Activated T-helper 1 cell treated with anti-CD3 and anti-CD28 coated beads, Interleukin-12 subunit alpha, Interleukin-12 subunit beta, Interleukin-2, Interleukin-4 antibody, amounts not matched to agents 30 ng/mL and 10 ng/mL and 1 ng/mL, durations not matched to agents 14 hours and 24 hours and 36 hours (primary cell): ENCODE results near the gene P2RY12. TPM values are rescaled to one million over a fixed set of nuclear protein-coding genes. Genes with fewer than 3 reads are reported as not detected.

Experiments used
- DNase-seq: peaks from one replicate; pipeline ENCODE4 v3.0.0; 2021; ENCODE audit warnings: low spot score
- H3K27ac Mint-ChIP-seq: one replicate; pipeline ENCODE4 v1.8.0; 2021; ENCODE audit warnings: mild to moderate bottlenecking, mixed read lengths
- H3K27me3 Mint-ChIP-seq: one replicate; pipeline ENCODE4 v1.8.0; 2022; ENCODE audit warnings: mild to moderate bottlenecking, moderate library complexity, mixed read lengths; ENCODE audit not compliant: insufficient read depth
- H3K36me3 Mint-ChIP-seq: one replicate; pipeline ENCODE4 v1.8.0; 2021; ENCODE audit warnings: low read depth, mixed read lengths
- H3K4me1 Mint-ChIP-seq: one replicate; pipeline ENCODE4 v1.8.0; 2021; ENCODE audit warnings: low read depth, mixed read lengths
- H3K4me3 Mint-ChIP-seq: one replicate; pipeline ENCODE4 v1.8.0; 2021; ENCODE audit warnings: mild to moderate bottlenecking, moderate library complexity, mixed read lengths
- H3K9me3 Mint-ChIP-seq: one replicate; pipeline ENCODE4 v1.8.0; 2021; ENCODE audit warnings: mixed read lengths
- intact Hi-C: fragments of 100-400 bp; cut with micrococcal nuclease; formaldehyde crosslinking; loops from one replicate; pipeline ENCODE4 v1.15.1; 2024
- total RNA-seq: library from RNA; stranded (reverse); gene quantifications from 2 replicates; pipeline ENCODE4 v1.2.3, GENCODE V29; 2022

Gene P2RY12
- not detected in 2 replicates for total RNA-seq

GRCh38 chr3:151384741-151385174, at the start of gene P2RY12:
TSS of gene P2RY12 (minus strand) at chr3:151384753. CDS start at chr3:151338845, 45,908 bp downstream.
- H3K36me3 Mint-ChIP-seq: no peaks in the 10 kb centered on the region
- H3K27me3 Mint-ChIP-seq: no peaks in the 10 kb centered on the region
- intact Hi-C loops: no loop called here
- no peak for DNase-seq
- peaks cover 6% of the 10 kb centered on the region for H3K4me1 Mint-ChIP-seq
- H3K4me3 Mint-ChIP-seq: no peak within 1 kb of the TSS
- no peaks in the 10 kb centered on the region for H3K9me3 Mint-ChIP-seq
- H3K27ac Mint-ChIP-seq: no peak within 1 kb of the TSS

GRCh38 chr3:151432616-151433372, 48.2 kb upstream of the P2RY12 start:
- Mint-ChIP-seq H3K4me1 (no peaks in the 10 kb centered on the region), H3K27ac (no peak overlapping the region), H3K27me3 (peaks cover 2% of the 10 kb centered on the region), H3K4me3 (no peak overlapping the region), H3K9me3 (no peaks in the 10 kb centered on the region), H3K36me3 (no peaks in the 10 kb centered on the region)
- no peak for DNase-seq
- intact Hi-C loops: no loop called here

- peaks cover 2% of the 10 kb centered on the region for H3K27me3 Mint-ChIP-seq
- H3K27ac Mint-ChIP-seq: no peak overlapping the region
- no peaks in the 10 kb centered on the region for H3K36me3 Mint-ChIP-seq
- intact Hi-C loops: no loop called here
- no peak overlapping the region for H3K4me3 Mint-ChIP-seq
- H3K4me1 Mint-ChIP-seq: no peaks in the 10 kb centered on the region
- DNase-seq: no peak
- no peaks in the 10 kb centered on the region for H3K9me3 Mint-ChIP-seq
These were observed 47.4 kb upstream of the P2RY12 start for GRCh38 chr3:151431940-151432339.

GRCh38 chr3:151430821-151431484, 46.4 kb upstream of the P2RY12 start:
- Mint-ChIP-seq H3K9me3 (no peaks in the 10 kb centered on the region), H3K27ac (no peak overlapping the region), H3K27me3 (peaks cover 2% of the 10 kb centered on the region), H3K36me3 (no peaks in the 10 kb centered on the region), H3K4me1 (no peaks in the 10 kb centered on the region), H3K4me3 (no peak overlapping the region)
- DNase-seq: no peak
- intact Hi-C loops: no loop called here

GRCh38 chr3:151428386-151428785, 43.8 kb upstream of the P2RY12 start:
- H3K4me1 Mint-ChIP-seq: no peaks in the 10 kb centered on the region
- no peaks in the 10 kb centered on the region for H3K36me3 Mint-ChIP-seq
- intact Hi-C loops: no loop called here
- H3K27ac Mint-ChIP-seq: no peak overlapping the region
- peaks cover 2% of the 10 kb centered on the region for H3K27me3 Mint-ChIP-seq
- no peak overlapping the region for H3K4me3 Mint-ChIP-seq
- no peak for DNase-seq
- no peaks in the 10 kb centered on the region for H3K9me3 Mint-ChIP-seq

GRCh38 chr3:151426341-151426657, 41.7 kb upstream of the P2RY12 start:
- H3K36me3 Mint-ChIP-seq: no peaks in the 10 kb centered on the region
- intact Hi-C loops: no loop called here
- H3K4me1 Mint-ChIP-seq: no peaks in the 10 kb centered on the region
- H3K4me3 Mint-ChIP-seq: no peak overlapping the region
- DNase-seq: no peak
- H3K9me3 Mint-ChIP-seq: no peaks in the 10 kb centered on the region
- H3K27me3 Mint-ChIP-seq: peaks cover 2% of the 10 kb centered on the region
- no peak overlapping the region for H3K27ac Mint-ChIP-seq

GRCh38 chr3:151425627-151426340, 41.2 kb upstream of the P2RY12 start:
- H3K9me3 Mint-ChIP-seq: no peaks in the 10 kb centered on the region
- H3K36me3 Mint-ChIP-seq: no peaks in the 10 kb centered on the region
- H3K4me1 Mint-ChIP-seq: no peaks in the 10 kb centered on the region
- no peak overlapping the region for H3K27ac Mint-ChIP-seq
- H3K4me3 Mint-ChIP-seq: no peak overlapping the region
- intact Hi-C loops: no loop called here
- H3K27me3 Mint-ChIP-seq: peaks cover 2% of the 10 kb centered on the region
- no peak for DNase-seq

GRCh38 chr3:151423091-151423490, 38.5 kb upstream of the P2RY12 start:
- no peak overlapping the region for H3K4me3 Mint-ChIP-seq
- H3K36me3 Mint-ChIP-seq: no peaks in the 10 kb centered on the region
- no peaks in the 10 kb centered on the region for H3K27me3 Mint-ChIP-seq
- intact Hi-C loops: no loop called here
- no peaks in the 10 kb centered on the region for H3K9me3 Mint-ChIP-seq
- no peak for DNase-seq
- no peaks in the 10 kb centered on the region for H3K4me1 Mint-ChIP-seq
- H3K27ac Mint-ChIP-seq: no peak overlapping the region

- Mint-ChIP-seq H3K36me3 (no peaks in the 10 kb centered on the region), H3K27ac (no peak overlapping the region), H3K27me3 (no peaks in the 10 kb centered on the region), H3K4me3 (no peak overlapping the region), H3K4me1 (no peaks in the 10 kb centered on the region), H3K9me3 (no peaks in the 10 kb centered on the region)
- no peak for DNase-seq
- intact Hi-C loops: no loop called here
These were observed 37.4 kb upstream of the P2RY12 start for GRCh38 chr3:151421938-151422337.

- intact Hi-C loops: no loop called here
- DNase-seq: no peak
- no peak overlapping the region for H3K4me3 Mint-ChIP-seq
- H3K9me3 Mint-ChIP-seq: no peaks in the 10 kb centered on the region
- H3K4me1 Mint-ChIP-seq: no peaks in the 10 kb centered on the region
- no peak overlapping the region for H3K27ac Mint-ChIP-seq
- no peaks in the 10 kb centered on the region for H3K36me3 Mint-ChIP-seq
- H3K27me3 Mint-ChIP-seq: peaks cover 1% of the 10 kb centered on the region
These were observed 35.3 kb upstream of the P2RY12 start for GRCh38 chr3:151419806-151420205.

- Mint-ChIP-seq H3K27me3 (peaks cover 3% of the 10 kb centered on the region), H3K4me1 (no peaks in the 10 kb centered on the region), H3K4me3 (no peak overlapping the region), H3K36me3 (no peaks in the 10 kb centered on the region), H3K9me3 (no peaks in the 10 kb centered on the region), H3K27ac (no peak overlapping the region)
- DNase-seq: no peak
- intact Hi-C loops: no loop called here
These were observed 30.7 kb upstream of the P2RY12 start for GRCh38 chr3:151415289-151415688.

GRCh38 chr3:151412989-151413388, 28.4 kb upstream of the P2RY12 start:
- peaks cover 6% of the 10 kb centered on the region for H3K27me3 Mint-ChIP-seq
- intact Hi-C loops: no loop called here
- no peaks in the 10 kb centered on the region for H3K36me3 Mint-ChIP-seq
- no peak overlapping the region for H3K4me3 Mint-ChIP-seq
- no peak for DNase-seq
- H3K27ac Mint-ChIP-seq: no peak overlapping the region
- no peaks in the 10 kb centered on the region for H3K9me3 Mint-ChIP-seq
- no peaks in the 10 kb centered on the region for H3K4me1 Mint-ChIP-seq

GRCh38 chr3:151410891-151411559, 26.5 kb upstream of the P2RY12 start:
- DNase-seq: no peak
- intact Hi-C loops: no loop called here
- no peak overlapping the region for H3K4me3 Mint-ChIP-seq
- no peaks in the 10 kb centered on the region for H3K9me3 Mint-ChIP-seq
- H3K27me3 Mint-ChIP-seq: peaks cover 6% of the 10 kb centered on the region
- H3K36me3 Mint-ChIP-seq: no peaks in the 10 kb centered on the region
- no peak overlapping the region for H3K27ac Mint-ChIP-seq
- H3K4me1 Mint-ChIP-seq: no peaks in the 10 kb centered on the region
